ENCODE measurements around the gene PCBP4.

PCBP4 gene

DNA sequence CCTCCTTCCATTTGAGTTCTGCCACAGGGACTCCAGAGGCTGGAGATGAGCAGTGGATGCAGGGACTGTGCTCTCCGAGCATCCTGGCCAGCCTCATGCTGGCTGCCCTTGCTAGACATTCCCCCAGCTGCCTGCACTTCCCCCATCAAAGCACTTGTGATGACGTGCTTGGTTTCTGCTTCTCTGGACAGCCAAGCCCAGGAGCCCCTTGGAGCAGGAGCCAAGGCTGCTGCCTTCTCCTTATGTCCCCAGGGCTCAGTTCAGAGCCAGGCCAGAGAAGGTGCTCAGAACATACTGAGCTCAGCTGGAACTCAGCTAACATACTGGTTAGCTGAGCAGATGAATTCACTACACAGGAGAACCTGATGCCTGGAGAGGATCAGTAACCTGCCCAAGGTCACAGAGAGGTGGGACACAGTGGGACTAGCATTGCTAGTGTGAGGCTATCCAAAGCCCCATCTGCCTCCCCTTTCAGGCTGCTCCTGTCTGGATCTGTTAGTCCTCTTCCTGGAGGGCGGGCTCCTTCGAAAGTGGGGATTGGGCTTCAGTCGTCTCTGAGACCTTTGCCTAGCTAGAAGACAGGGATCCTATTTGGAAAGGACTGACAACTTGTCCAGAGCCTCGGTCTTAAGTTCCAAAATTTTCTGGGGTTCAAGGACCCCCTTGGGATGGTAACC lies 4.3 kb downstream of the PCBP4 start:
- no peaks in the 10 kb centered on the region for H3K9me3 ChIP-seq (ENCODE audit: insufficient read depth, low read length)
- no peak overlapping the region for H3K4me2 ChIP-seq (ENCODE audit: low read length)
- no peak overlapping the region for H3K27ac ChIP-seq (ENCODE audit: low read length)
- no peaks in the 10 kb centered on the region for H3K27me3 ChIP-seq (ENCODE audit: low read depth, low read length)
- peaks cover 8% of the 10 kb centered on the region for H3K4me1 ChIP-seq (ENCODE audit: low read length)
- H3K4me3 ChIP-seq (ENCODE audit: low read length): no peak overlapping the region
- no peaks in the 10 kb centered on the region for H4K20me1 ChIP-seq (ENCODE audit: insufficient read depth, low read length)
- TF ChIP-seq EZH2phosphoT487 (IDR thresholded peaks at IDR 0.05; ENCODE audit: low read depth) (no peak), CTCF (IDR thresholded peaks at IDR 0.05; ENCODE audit: low read depth, low read length) (no peak)
- H3K36me3 ChIP-seq (replicated peaks; ENCODE audit: low read depth, low read length): no peaks in the 10 kb centered on the region
- no peak overlapping the region for H3K9ac ChIP-seq (ENCODE audit: low read length)
- no peaks in the 10 kb centered on the region for H3K79me2 ChIP-seq (ENCODE audit: low read length)
- H2AFZ ChIP-seq (ENCODE audit: low read depth, low read length): no peak overlapping the region

GRCh38 chr3:51961602-51962569 lies 5.4 kb downstream of the PCBP4 start:
- no peaks in the 10 kb centered on the region for H4K20me1 ChIP-seq (ENCODE audit: insufficient read depth, low read length)
- no peak overlapping the region for H3K4me2 ChIP-seq (ENCODE audit: low read length)
- no peak overlapping the region for H3K27ac ChIP-seq (ENCODE audit: low read length)
- H3K9me3 ChIP-seq (ENCODE audit: insufficient read depth, low read length): no peaks in the 10 kb centered on the region
- H3K4me1 ChIP-seq (ENCODE audit: low read length): peaks cover 7% of the 10 kb centered on the region
- no peak overlapping the region for H2AFZ ChIP-seq (ENCODE audit: low read depth, low read length)
- no peaks in the 10 kb centered on the region for H3K27me3 ChIP-seq (ENCODE audit: low read depth, low read length)
- H3K4me3 ChIP-seq (ENCODE audit: low read length): no peak overlapping the region
- no peak overlapping the region for H3K9ac ChIP-seq (ENCODE audit: low read length)
- TF ChIP-seq EZH2phosphoT487 (IDR thresholded peaks at IDR 0.05; ENCODE audit: low read depth): no peak
- TF ChIP-seq CTCF (IDR thresholded peaks at IDR 0.05; ENCODE audit: low read depth, low read length): no peak
- no peaks in the 10 kb centered on the region for H3K79me2 ChIP-seq (ENCODE audit: low read length)
- no peaks in the 10 kb centered on the region for H3K36me3 ChIP-seq (replicated peaks; ENCODE audit: low read depth, low read length)

DNA sequence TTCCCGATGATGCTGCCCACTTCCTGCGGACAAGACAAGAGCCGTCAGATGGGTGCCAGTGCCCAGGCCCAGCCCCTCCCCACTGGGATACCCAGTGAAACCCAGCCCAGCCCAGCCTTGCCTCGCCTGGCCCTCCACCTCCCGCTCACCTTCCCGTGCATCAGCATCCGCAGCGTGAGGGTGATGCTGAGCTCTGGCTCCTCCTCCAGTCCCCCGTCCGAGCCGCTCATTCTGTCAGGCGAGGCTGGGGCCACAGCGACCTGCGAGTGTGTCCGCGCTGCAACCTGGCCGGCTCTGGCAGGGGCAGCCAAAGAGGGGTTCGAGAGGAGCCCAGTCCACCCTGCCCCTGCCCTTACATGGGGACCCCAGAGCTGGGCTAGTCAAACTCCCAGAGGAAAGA lies 6.2 kb downstream of the PCBP4 start:
- no peak overlapping the region for H2AFZ ChIP-seq (ENCODE audit: low read depth, low read length)
- H3K27me3 ChIP-seq (ENCODE audit: low read depth, low read length): no peaks in the 10 kb centered on the region
- H3K79me2 ChIP-seq (ENCODE audit: low read length): no peaks in the 10 kb centered on the region
- no peaks in the 10 kb centered on the region for H3K4me1 ChIP-seq (ENCODE audit: low read length)
- H3K9ac ChIP-seq (ENCODE audit: low read length): no peak overlapping the region
- no peaks in the 10 kb centered on the region for H3K9me3 ChIP-seq (ENCODE audit: insufficient read depth, low read length)
- H3K27ac ChIP-seq (ENCODE audit: low read length): no peak overlapping the region
- H4K20me1 ChIP-seq (ENCODE audit: insufficient read depth, low read length): no peaks in the 10 kb centered on the region
- H3K36me3 ChIP-seq (replicated peaks; ENCODE audit: low read depth, low read length): no peaks in the 10 kb centered on the region
- H3K4me3 ChIP-seq (ENCODE audit: low read length): no peak overlapping the region
- no peak overlapping the region for H3K4me2 ChIP-seq (ENCODE audit: low read length)
- TF ChIP-seq EZH2phosphoT487 (IDR thresholded peaks at IDR 0.05; ENCODE audit: low read depth): no peak
- no peak for TF ChIP-seq CTCF (IDR thresholded peaks at IDR 0.05; ENCODE audit: low read depth, low read length)

DNA sequence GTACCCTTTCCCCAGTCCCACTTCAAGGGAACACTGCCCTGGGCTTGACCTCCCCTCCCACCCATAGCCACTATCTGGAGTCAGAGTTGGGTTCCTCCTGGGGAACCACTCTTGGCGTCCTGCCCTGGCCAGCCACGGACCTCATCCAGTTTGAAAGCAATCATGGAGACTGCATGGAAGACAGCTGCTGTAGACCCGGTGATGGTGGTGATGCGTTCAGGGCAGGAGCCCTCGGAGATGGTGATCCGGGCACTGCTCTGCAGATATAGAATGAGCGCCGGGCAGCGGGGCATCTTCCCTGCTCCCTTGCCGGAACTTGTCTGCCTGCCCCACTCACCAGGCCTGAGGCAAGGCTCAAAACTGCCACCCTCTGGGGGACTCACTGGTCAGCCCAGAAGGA lies 6.9 kb downstream of the PCBP4 start:
- H3K27me3 ChIP-seq (ENCODE audit: low read depth, low read length): no peaks in the 10 kb centered on the region
- H3K4me2 ChIP-seq (ENCODE audit: low read length): no peak overlapping the region
- H2AFZ ChIP-seq (ENCODE audit: low read depth, low read length): no peak overlapping the region
- no peaks in the 10 kb centered on the region for H3K9me3 ChIP-seq (ENCODE audit: insufficient read depth, low read length)
- no peak overlapping the region for H3K27ac ChIP-seq (ENCODE audit: low read length)
- no peak overlapping the region for H3K9ac ChIP-seq (ENCODE audit: low read length)
- H3K4me1 ChIP-seq (ENCODE audit: low read length): no peaks in the 10 kb centered on the region
- no peak overlapping the region for H3K4me3 ChIP-seq (ENCODE audit: low read length)
- H4K20me1 ChIP-seq (ENCODE audit: insufficient read depth, low read length): no peaks in the 10 kb centered on the region
- no peaks in the 10 kb centered on the region for H3K36me3 ChIP-seq (replicated peaks; ENCODE audit: low read depth, low read length)
- H3K79me2 ChIP-seq (ENCODE audit: low read length): no peaks in the 10 kb centered on the region
- no peak for TF ChIP-seq EZH2phosphoT487 (IDR thresholded peaks at IDR 0.05; ENCODE audit: low read depth)
- TF ChIP-seq CTCF (IDR thresholded peaks at IDR 0.05; ENCODE audit: low read depth, low read length): no peak

All from OCI-LY3 (cell line).